Right atrium auricular region (tissue), 2 donors: ENCODE data around the gene ABCF2. TPM values are rescaled to one million over a fixed set of nuclear protein-coding genes. Genes with fewer than 3 reads are reported as not detected.

ENCODE experiments used
- DNase-seq: peaks from one replicate; pipeline ENCODE4 v3.0.0-alpha.2; 2019; ENCODE audit warnings: low spot score
- H3K27ac ChIP-seq, 2 donors: fragments of 200-600 bp; sonication (generic); 1 replicate in 1 of 2; 2 replicates in 1 of 2; pipeline ENCODE4 v1.5.1; 2016 to 2019
- H3K27me3 ChIP-seq, 2 donors: fragments of 200-600 bp; sonication (generic); one replicate each; pipeline versions ENCODE4 v1.5.1 to v1.6.0; 2017 to 2019
- H3K36me3 ChIP-seq: fragments of 200-600 bp; sonication (generic); one replicate; pipeline ENCODE4 v1.5.1; 2016
- H3K4me1 ChIP-seq, 2 donors: fragments of 200-600 bp; sonication (generic); one replicate each; pipeline versions ENCODE4 v1.5.1 to v1.6.0; 2017 to 2019
- H3K4me3 ChIP-seq, 2 donors: fragments of 200-600 bp; sonication (generic); 1 replicate in 1 of 2; 2 replicates in 1 of 2; pipeline ENCODE4 v1.5.1; 2017 to 2019; ENCODE audit warnings: mild to moderate bottlenecking in 1 of 2, moderate library complexity in 1 of 2
- H3K9me3 ChIP-seq, 2 donors: fragments of 200-600 bp; sonication (generic); one replicate each; pipeline ENCODE4 v1.5.1; 2019
- CTCF ChIP-seq, 2 donors: fragments of 200-600 bp; sonication (generic); IDR thresholded peaks; one replicate each; pipeline ENCODE4 v1.5.1; 2019; ENCODE audit warnings: antibody characterized with exemption in 2 of 2
- total RNA-seq, 2 donors: library from RNA; depleted of rRNA; stranded (reverse); fragments of >200 nt; gene quantifications; one replicate each; pipeline ENCODE4 v1.1.0, GENCODE V29; 2016

ABCF2 gene
- total RNA-seq, 2 donors from 2014 or later, result 29.7 to 38.6 TPM

- DNase-seq, result no peak
- Histone ChIP-seq H3K4me3 (no peak overlapping the region), H3K27me3 (no peaks in the 10 kb centered on the region), H3K4me1 (peaks cover 0 to 46% of the 10 kb centered on the region in 2 donors), H3K9me3 (no peaks in the 10 kb centered on the region), H3K36me3 (peaks cover 75% of the 10 kb centered on the region), H3K27ac (peak overlapping the region in 1 of 2 donors; percentile 20)
- no peak for TF ChIP-seq CTCF (IDR thresholded peaks at IDR 0.05)
Measured at GRCh38 chr7:151238924-151239836, 12.2 kb upstream of the ABCF2 start.

- H3K4me3 ChIP-seq, result no peak overlapping the region
- no peaks in the 10 kb centered on the region for H3K9me3 ChIP-seq
- H3K36me3 ChIP-seq, result peaks cover 75% of the 10 kb centered on the region
- no peak for TF ChIP-seq CTCF (IDR thresholded peaks at IDR 0.05)
- H3K4me1 ChIP-seq, result peaks cover 0 to 46% of the 10 kb centered on the region in 2 donors
- DNase-seq, result no peak
- no peak overlapping the region for H3K27ac ChIP-seq
- H3K27me3 ChIP-seq, result no peaks in the 10 kb centered on the region
Measured at GRCh38 chr7:151238190-151238810, 11.3 kb upstream of the ABCF2 start.

- DNase-seq, result no peak
- no peak for TF ChIP-seq CTCF (IDR thresholded peaks at IDR 0.05)
- H3K9me3 ChIP-seq, result no peaks in the 10 kb centered on the region
- H3K4me3 ChIP-seq, result no peak overlapping the region
- no peaks in the 10 kb centered on the region for H3K27me3 ChIP-seq
- peaks cover 75% of the 10 kb centered on the region for H3K36me3 ChIP-seq
- H3K4me1 ChIP-seq, result peaks cover 0 to 45% of the 10 kb centered on the region in 2 donors
- no peak overlapping the region for H3K27ac ChIP-seq
Measured at GRCh38 chr7:151237244-151238189, 10.5 kb upstream of the ABCF2 start.

- H3K27me3 ChIP-seq, result no peaks in the 10 kb centered on the region
- peaks cover 65% of the 10 kb centered on the region for H3K36me3 ChIP-seq
- peaks cover 0 to 47% of the 10 kb centered on the region in 2 donors for H3K4me1 ChIP-seq
- no peaks in the 10 kb centered on the region for H3K9me3 ChIP-seq
- no peak overlapping the region for H3K27ac ChIP-seq
- no peak overlapping the region for H3K4me3 ChIP-seq
- DNase-seq, result no peak
- TF ChIP-seq CTCF (IDR thresholded peaks at IDR 0.05), result no peak
Measured at GRCh38 chr7:151236406-151236805, 9.4 kb upstream of the ABCF2 start.

GRCh38 chr7:151235091-151235787, 8.2 kb upstream of the ABCF2 start:
- Histone ChIP-seq H3K27ac (no peak overlapping the region), H3K27me3 (no peaks in the 10 kb centered on the region), H3K4me1 (peaks cover 0 to 40% of the 10 kb centered on the region in 2 donors), H3K36me3 (peaks cover 53% of the 10 kb centered on the region), H3K4me3 (no peak overlapping the region), H3K9me3 (no peaks in the 10 kb centered on the region)
- no peak for DNase-seq
- TF ChIP-seq CTCF (IDR thresholded peaks at IDR 0.05), result no peak
